Fibroblast of peridontal ligament (primary cell): ENCODE data around the gene ZMPSTE24.

ENCODE experiments used
- DNase-seq: peaks from one replicate; pipeline ENCODE4 v3.0.0-alpha.2; 2010; ENCODE audit errors: extremely low read depth

Gene ZMPSTE24

GRCh38 chr1:40303051-40303771 lies 45.2 kb downstream of the ZMPSTE24 start:
- DNase-seq = no peak

- DNase-seq = no peak
Measured at GRCh38 chr1:40303790-40304189, 45.8 kb downstream of the ZMPSTE24 start.

GRCh38 chr1:40305451-40305850 lies 47.4 kb downstream of the ZMPSTE24 start:
- DNase-seq = peak; percentile 15

GRCh38 chr1:40305871-40306270 lies 47.8 kb downstream of the ZMPSTE24 start:
- no peak for DNase-seq

GRCh38 chr1:40306296-40306695 lies 48.3 kb downstream of the ZMPSTE24 start:
- DNase-seq = no peak

- DNase-seq = no peak
Measured at GRCh38 chr1:40307186-40307585, 49.1 kb downstream of the ZMPSTE24 start.

- DNase-seq = peak; percentile 19
Measured at GRCh38 chr1:40308036-40308727, 50.1 kb downstream of the ZMPSTE24 start.

GRCh38 chr1:40309374-40310128 lies 51.5 kb downstream of the ZMPSTE24 start:
- DNase-seq = peak; percentile 20

GRCh38 chr1:40310129-40310461 lies 52.1 kb downstream of the ZMPSTE24 start:
- no peak for DNase-seq

GRCh38 chr1:40310983-40311642 lies 53.1 kb downstream of the ZMPSTE24 start:
- no peak for DNase-seq

- no peak for DNase-seq
Measured at GRCh38 chr1:40311692-40312091, 53.7 kb downstream of the ZMPSTE24 start.

- DNase-seq = peak; percentile 17
Measured at GRCh38 chr1:40312238-40313205, 54.5 kb downstream of the ZMPSTE24 start.

- DNase-seq = peak; percentile 44
Measured at GRCh38 chr1:40313329-40313957, 55.4 kb downstream of the ZMPSTE24 start.

GRCh38 chr1:40313958-40314720 lies 56.1 kb downstream of the ZMPSTE24 start:
- DNase-seq = no peak

GRCh38 chr1:40314721-40315238 lies 56.7 kb downstream of the ZMPSTE24 start:
- DNase-seq = no peak

GRCh38 chr1:40315239-40315794 lies 57.3 kb downstream of the ZMPSTE24 start:
- DNase-seq = peak; percentile 81

- DNase-seq = no peak
Measured at GRCh38 chr1:40315795-40316594, 58.0 kb downstream of the ZMPSTE24 start.
